ENCODE measurements around the gene RSKR. TPM values are rescaled to one million over a fixed set of nuclear protein-coding genes. Genes with fewer than 3 reads are reported as not detected.

Gene RSKR
- total and polyA plus RNA-seq, 9 of the 15 experiments (the other 6 are each of a cell fraction or from before 2014, with no cell fraction given) = 1.4 to 42.3 (median 16.2) TPM

DNA sequence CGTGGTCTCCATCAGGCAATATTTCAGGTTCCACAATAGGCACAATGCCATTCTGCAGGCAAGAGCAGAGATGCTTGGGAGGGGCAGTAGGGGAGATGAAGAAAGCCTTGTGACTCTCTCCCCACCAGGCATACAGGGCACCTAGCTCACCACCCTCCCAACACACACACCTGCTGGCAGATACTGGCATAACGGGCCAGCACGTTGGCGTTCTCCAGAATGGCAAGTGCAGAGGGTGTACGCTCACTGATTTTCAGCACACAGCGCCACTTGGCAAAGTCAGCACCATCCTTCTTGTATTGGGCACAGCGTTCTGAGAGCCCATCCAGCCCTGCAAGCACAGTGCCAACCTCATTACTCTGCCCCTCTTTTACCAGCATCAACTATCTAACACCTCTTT is 39.5 kb downstream of the RSKR start:
- H3K9me3 ChIP-seq (replicated peaks; ENCODE audit: control insufficient read depth, insufficient read depth, low read depth, low read length) = no peaks in the 10 kb centered on the region
- TF ChIP-seq, protein P1, sequence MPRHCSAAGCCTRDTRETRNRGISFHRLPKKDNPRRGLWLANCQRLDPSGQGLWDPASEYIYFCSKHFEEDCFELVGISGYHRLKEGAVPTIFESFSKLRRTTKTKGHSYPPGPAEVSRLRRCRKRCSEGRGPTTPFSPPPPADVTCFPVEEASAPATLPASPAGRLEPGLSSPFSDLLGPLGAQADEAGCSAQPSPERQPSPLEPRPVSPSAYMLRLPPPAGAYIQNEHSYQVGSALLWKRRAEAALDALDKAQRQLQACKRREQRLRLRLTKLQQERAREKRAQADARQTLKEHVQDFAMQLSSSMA (CRISPR knock-in tag; IDR thresholded peaks at IDR 0.05) = no peak
- TF ChIP-seq ZBED1 (IDR thresholded peaks at IDR 0.05) (no peak), RB1 (IDR thresholded peaks at IDR 0.05; ENCODE audit: low read depth) (no peak), TCF7L2 (IDR thresholded peaks at IDR 0.05; ENCODE audit: low read depth, low read length) (no peak), ZNF217 (CRISPR knock-in tag; IDR thresholded peaks at IDR 0.05) (no peak), SMARCE1 (IDR thresholded peaks at IDR 0.05) (no peak), BDP1 (IDR thresholded peaks at IDR 0.05; ENCODE audit: insufficient read depth, insufficient read length) (no peak), ZNF165 (CRISPR knock-in tag; IDR thresholded peaks at IDR 0.05; ENCODE audit: borderline replicate concordance) (no peak), NCOA4 (IDR thresholded peaks at IDR 0.05; ENCODE audit: partially characterized antibody) (no peak)
- TF ChIP-seq, protein P2, sequence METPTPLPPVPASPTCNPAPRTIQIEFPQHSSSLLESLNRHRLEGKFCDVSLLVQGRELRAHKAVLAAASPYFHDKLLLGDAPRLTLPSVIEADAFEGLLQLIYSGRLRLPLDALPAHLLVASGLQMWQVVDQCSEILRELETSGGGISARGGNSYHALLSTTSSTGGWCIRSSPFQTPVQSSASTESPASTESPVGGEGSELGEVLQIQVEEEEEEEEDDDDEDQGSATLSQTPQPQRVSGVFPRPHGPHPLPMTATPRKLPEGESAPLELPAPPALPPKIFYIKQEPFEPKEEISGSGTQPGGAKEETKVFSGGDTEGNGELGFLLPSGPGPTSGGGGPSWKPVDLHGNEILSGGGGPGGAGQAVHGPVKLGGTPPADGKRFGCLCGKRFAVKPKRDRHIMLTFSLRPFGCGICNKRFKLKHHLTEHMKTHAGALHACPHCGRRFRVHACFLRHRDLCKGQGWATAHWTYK (CRISPR knock-in tag; IDR thresholded peaks at IDR 0.05) = no peak
- TF ChIP-seq, protein P3, sequence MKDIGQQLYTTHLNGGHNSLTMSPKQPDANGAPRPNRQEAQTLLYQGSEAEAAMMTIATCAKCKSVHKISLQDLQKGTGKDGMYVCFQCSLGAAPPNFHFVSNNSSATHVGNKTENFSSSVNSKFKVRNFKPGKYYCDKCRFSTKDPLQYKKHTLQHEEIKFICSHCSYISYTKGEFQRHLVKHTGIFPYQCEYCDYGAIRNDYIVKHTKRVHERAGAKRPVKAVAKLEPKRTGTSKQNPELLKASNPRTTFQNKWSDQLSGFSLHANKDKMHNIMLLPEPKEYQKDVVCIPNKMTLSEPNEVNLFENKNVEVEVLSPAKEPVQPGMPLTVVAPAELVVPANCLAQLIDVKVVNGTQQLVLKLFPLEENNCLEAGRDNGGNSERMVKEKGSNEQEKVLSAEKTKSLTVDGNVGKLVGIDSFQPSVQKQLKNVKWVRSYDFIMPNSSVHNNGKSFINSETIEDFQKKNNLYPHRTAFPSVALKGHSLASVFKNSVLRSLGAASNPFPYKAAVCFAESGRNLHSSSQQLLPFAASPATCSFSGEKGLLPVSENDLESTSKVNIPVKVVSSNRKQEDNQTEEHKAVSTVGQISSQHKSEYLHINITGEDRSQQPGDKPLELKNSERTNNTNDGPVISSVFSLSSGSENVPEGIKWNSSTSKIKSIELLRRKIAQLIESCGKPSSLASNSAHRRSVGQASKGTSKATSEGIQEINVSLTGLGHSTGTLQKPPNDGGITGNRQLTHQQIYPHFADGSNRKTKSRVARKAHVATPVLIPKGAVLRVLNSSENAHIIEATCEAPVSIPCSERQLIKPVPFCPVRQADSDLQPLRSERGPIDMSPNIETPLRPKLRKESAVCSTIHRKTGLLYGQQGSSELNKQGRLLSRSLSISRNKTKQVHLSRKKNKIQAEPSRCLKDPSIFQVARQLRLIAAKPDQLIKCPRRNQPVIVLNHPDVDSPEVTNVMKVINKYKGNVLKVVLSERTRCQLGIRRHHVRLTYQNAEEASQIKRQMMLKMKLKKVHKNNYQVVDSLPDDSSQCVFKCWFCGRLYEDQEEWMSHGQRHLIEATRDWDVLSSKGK (CRISPR knock-in tag; IDR thresholded peaks at IDR 0.05) = no peak
- TF ChIP-seq, protein P4, sequence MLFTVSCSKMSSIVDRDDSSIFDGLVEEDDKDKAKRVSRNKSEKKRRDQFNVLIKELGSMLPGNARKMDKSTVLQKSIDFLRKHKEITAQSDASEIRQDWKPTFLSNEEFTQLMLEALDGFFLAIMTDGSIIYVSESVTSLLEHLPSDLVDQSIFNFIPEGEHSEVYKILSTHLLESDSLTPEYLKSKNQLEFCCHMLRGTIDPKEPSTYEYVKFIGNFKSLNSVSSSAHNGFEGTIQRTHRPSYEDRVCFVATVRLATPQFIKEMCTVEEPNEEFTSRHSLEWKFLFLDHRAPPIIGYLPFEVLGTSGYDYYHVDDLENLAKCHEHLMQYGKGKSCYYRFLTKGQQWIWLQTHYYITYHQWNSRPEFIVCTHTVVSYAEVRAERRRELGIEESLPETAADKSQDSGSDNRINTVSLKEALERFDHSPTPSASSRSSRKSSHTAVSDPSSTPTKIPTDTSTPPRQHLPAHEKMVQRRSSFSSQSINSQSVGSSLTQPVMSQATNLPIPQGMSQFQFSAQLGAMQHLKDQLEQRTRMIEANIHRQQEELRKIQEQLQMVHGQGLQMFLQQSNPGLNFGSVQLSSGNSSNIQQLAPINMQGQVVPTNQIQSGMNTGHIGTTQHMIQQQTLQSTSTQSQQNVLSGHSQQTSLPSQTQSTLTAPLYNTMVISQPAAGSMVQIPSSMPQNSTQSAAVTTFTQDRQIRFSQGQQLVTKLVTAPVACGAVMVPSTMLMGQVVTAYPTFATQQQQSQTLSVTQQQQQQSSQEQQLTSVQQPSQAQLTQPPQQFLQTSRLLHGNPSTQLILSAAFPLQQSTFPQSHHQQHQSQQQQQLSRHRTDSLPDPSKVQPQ (CRISPR knock-in tag; IDR thresholded peaks at IDR 0.05; ENCODE audit: borderline replicate concordance) = no peak
- H3K79me2 ChIP-seq (ENCODE audit: control insufficient read depth, insufficient read depth, low read length) = peaks cover 46% of the 10 kb centered on the region
- H2AFZ ChIP-seq (ENCODE audit: low read depth, low read length) = no peak overlapping the region
- intact Hi-C loops (cut with micrococcal nuclease) (no loop called here), in situ Hi-C loops (cut with MboI) (no loop called here)
- 0 out of 2 replicates have a peak, but pooled peaks cover 10% of the 10 kb centered on the region for H4K20me1 ChIP-seq (replicated peaks; ENCODE audit: control insufficient read depth, insufficient read depth, low read length)
- H3K27ac ChIP-seq (ENCODE audit: extremely low read depth, low read depth, low read length) = no peak overlapping the region
- no peaks in the 10 kb centered on the region for H3K27me3 ChIP-seq (ENCODE audit: control insufficient read depth in 2 of 2, insufficient read depth in 2 of 2, low read length in 2 of 2)
- H3K4me2 ChIP-seq (ENCODE audit: insufficient read depth, low read length) = 0 out of 2 replicates have a peak overlapping the region, but pooled peaks have one; percentile 80
- H3K9me1 ChIP-seq (ENCODE audit: control insufficient read depth, insufficient read depth, low read length) = peaks cover 18% of the 10 kb centered on the region
- no TSS peak for BruUV-seq (replicated peaks)
- ChIA-PET CTCF (ENCODE audit: low intra/inter-chr PET ratio) (no interaction called here), POLR2A (interaction anchor here (0.5 to 16.7 kb wide), 5 partner anchors 10 to 370 kb away, joined by 3 to 274 read pairs (median 4); partner anchors contain the start of genes SPAG5 and UNC119)
- peak overlapping the region in 1 of 2 experiments; percentile 41; a peak in 1 of 4 replicates for H3K9ac ChIP-seq (ENCODE audit: insufficient read depth in 1 of 2, low read depth in 2 of 2, low read length in 2 of 2)
- FAIRE-seq = no peak
- peaks cover 32 to 36% of the 10 kb centered on the region in 2 experiments for H3K4me1 ChIP-seq (replicated peaks in 1 of 2; ENCODE audit: control insufficient read depth in 2 of 2, insufficient read depth in 2 of 2, low read length in 2 of 2)
- DNase-seq (ENCODE audit: extremely low read depth in 1 of 4, low spot score in 3 of 4) = no peak
- no peak for ATAC-seq
- 80% methylated on average over 7 of the region's 7 CpGs for WGBS (ENCODE audit: insufficient coverage, low coverage, missing lambda C conversion rate)
- H3K4me3 ChIP-seq = no peak overlapping the region
- H3K36me3 ChIP-seq (ENCODE audit: control insufficient read depth, insufficient read depth, low read length) = peaks cover 57% of the 10 kb centered on the region

Data from K562 (cell line).